AG09309 (cell line): Measurements from ENCODE around the gene YWHAG.

Source experiments
- DNase-seq: peaks from one replicate; pipeline ENCODE4 v3.0.0-alpha.2; 2010; ENCODE audit warnings: low read depth
- H3K4me3 ChIP-seq: 2 replicates; pipeline ENCODE4 v1.5.1; 2011; ENCODE audit warnings: mild to moderate bottlenecking, low read depth, low read length, moderate library complexity; ENCODE audit not compliant: control insufficient read depth
- CTCF ChIP-seq: IDR thresholded peaks from 2 replicates; pipeline ENCODE4 v1.5.1; 2011; ENCODE audit warnings: mild to moderate bottlenecking, low read depth, low read length, inconsistent platforms; ENCODE audit not compliant: insufficient read depth, control insufficient read depth; ENCODE audit errors: missing control alignments

The YWHAG gene

GRCh38 chr7:76280408-76280807 is 78.4 kb downstream of the YWHAG start:
- no peak for TF ChIP-seq CTCF

GRCh38 chr7:76278540-76278939 is 80.3 kb downstream of the YWHAG start:
- no peak for TF ChIP-seq CTCF
- DNase-seq = no peak
- H3K4me3 ChIP-seq = no peak overlapping the region

More at GRCh38 chr7:76280408-76280807, 78.4 kb downstream of the YWHAG start:
- DNase-seq = no peak
- H3K4me3 ChIP-seq = no peak overlapping the region
